ENCODE results near the gene C12orf43. TPM values are rescaled to one million over a fixed set of nuclear protein-coding genes. Genes with fewer than 3 reads are reported as not detected.
A peak's percentile ranks its signal among the peaks of the same experiment; 100 is the strongest.

Gene C12orf43
- total RNA-seq, 1 experiment from 2014 or later: 25.7 TPM

GRCh38 chr12:120979862-120980696 lies 36.2 kb downstream of the C12orf43 start:
- Mint-ChIP-seq H3K27ac (peak overlapping the region in 1 of 3 experiments; percentile 84; a peak in 2 of 7 replicates), H3K4me1 (peaks cover 10 to 27% of the 10 kb centered on the region in 2 experiments), H3K36me3 (ENCODE audit: insufficient read depth in 1 of 3, low read depth in 3 of 3) (no peaks in the 10 kb centered on the region), H3K27me3 (ENCODE audit: low read depth) (no peaks in the 10 kb centered on the region; the same call in 1 of the 2 replicates), H3K4me3 (peak overlapping the region in 1 of 2 experiments; percentile 54; a peak in 1 of 5 replicates), H3K9me3 (peaks cover 0 to 4% of the 10 kb centered on the region in 2 experiments; a peak in 1 of 5 replicates)
- Histone ChIP-seq H3K18ac (ENCODE audit: insufficient read length, low read depth, low read length) (no peak overlapping the region), H3K27ac (ENCODE audit: insufficient read length, low read depth, low read length) (no peak overlapping the region), H2BK20ac (ENCODE audit: low read depth, low read length, poor library complexity, severe bottlenecking) (no peak overlapping the region), H4K5ac (ENCODE audit: insufficient read length, low read depth, low read length) (no peak overlapping the region), H3T11ph (ENCODE audit: low read length) (no peak overlapping the region), H3K4ac (ENCODE audit: low read depth, low read length) (no peak overlapping the region), H3K23ac (ENCODE audit: insufficient read length, low read depth, low read length) (no peak overlapping the region), H3K14ac (ENCODE audit: insufficient read depth, low read length) (no peak overlapping the region), H2BK12ac (ENCODE audit: insufficient read length, low read depth, low read length) (no peak overlapping the region), H4K20me1 (ENCODE audit: control insufficient read depth, insufficient read depth, insufficient read length) (no peaks in the 10 kb centered on the region), H3K4me2 (ENCODE audit: insufficient read depth, insufficient read length, low read length) (no peak overlapping the region), H3K79me1 (ENCODE audit: insufficient read depth, low read depth, low read length, poor library complexity, severe bottlenecking) (no peaks in the 10 kb centered on the region), H3K9me3 (ENCODE audit: control insufficient read depth, low read depth, low read length) (no peaks in the 10 kb centered on the region), H3K23me2 (ENCODE audit: insufficient read length, low read depth, low read length, poor library complexity, severe bottlenecking) (no peaks in the 10 kb centered on the region), H2AFZ (ENCODE audit: low read length) (no peak overlapping the region), H3K56ac (ENCODE audit: insufficient read length, low read depth, low read length) (no peak overlapping the region), H2BK15ac (ENCODE audit: low read depth, low read length) (no peak overlapping the region), H2BK120ac (ENCODE audit: low read depth, low read length, poor library complexity, severe bottlenecking) (no peak overlapping the region), H4K8ac (replicated peaks; ENCODE audit: insufficient read length, low read depth, low read length) (no peak overlapping the region), H3K79me2 (ENCODE audit: insufficient read depth, low read length) (no peaks in the 10 kb centered on the region), H2AK5ac (ENCODE audit: insufficient read length, low read length) (no peak overlapping the region), H3K9ac (ENCODE audit: extremely low read depth, insufficient read length, low read length) (no peak overlapping the region), H3K4me1 (ENCODE audit: insufficient read depth, low read length) (no peaks in the 10 kb centered on the region), H4K91ac (ENCODE audit: insufficient read length, low read depth, low read length) (no peak overlapping the region), H2BK5ac (ENCODE audit: insufficient read length, low read length) (no peak overlapping the region), H3K27me3 (ENCODE audit: insufficient read depth, low read length) (no peaks in the 10 kb centered on the region)
- no CpG with 5 or more reads among the region's 11 CpGs for WGBS (ENCODE audit: extremely low coverage, insufficient read length, low lambda C conversion rate)
- DNase-seq: peak; percentile 59
- no peak for TF ChIP-seq CTCF (conservative IDR thresholded peaks at IDR 0.05)
